HCT116 (cell line): ENCODE data around the gene PLCE1. TPM values are rescaled to one million over a fixed set of nuclear protein-coding genes. Genes with fewer than 3 reads are reported as not detected.

Experiments used
- ATAC-seq: fragments of 200-7000 bp; cut with Tn5 transposase; 2 replicates; pipeline ENCODE4 v1.9.1; 2020; ENCODE audit warnings: mild to moderate bottlenecking, moderate library complexity
- BruUV-seq: library from RNA; stranded (reverse); fragments of 400-500 nt; replicated peaks from 2 replicates; lab custom pipeline; 2021; lab: Mats Ljungman, UMichigan
- CTCF ChIA-PET: fragments of 300-600 bp; sonication (Branson Sonifier 250); formaldehyde crosslinking; loops from one replicate; lab custom pipeline; 2021; ENCODE audit warnings: antibody characterized with exemption; lab: Charles Lee
- POLR2A ChIA-PET: fragments of 300-600, 350-600 bp; sonication (Branson Sonifier 250); formaldehyde crosslinking; loops from one replicate; lab custom pipeline; 2021; ENCODE audit warnings: antibody characterized with exemption; lab: Charles Lee
- RAD21 ChIA-PET, 2 experiments: fragments of 300-600 bp; sonication (Branson Sonifier 250); formaldehyde crosslinking; loops; one replicate each; lab custom pipeline; 2023; ENCODE audit warnings: low total read pairs in 2 of 2; ENCODE audit not compliant: uncharacterized antibody in 2 of 2, unreplicated experiment in 2 of 2, low non-redundant PET in 1 of 2; lab: Charles Lee
- DNase-seq: peaks from one replicate; pipeline ENCODE4 v3.0.0-alpha.2; 2010; ENCODE audit warnings: low read depth, low spot score
- H2AFZ ChIP-seq: fragments of 200-600 bp; shearing (Covaris generic), sonication (generic); 2 replicates; pipeline ENCODE4 v1.6.1; 2017; ENCODE audit warnings: low read depth, mixed run types, mixed read lengths, antibody characterized with exemption, low read length; ENCODE audit not compliant: poor library complexity, severe bottlenecking
- H3K27ac ChIP-seq: 2 replicates; pipeline ENCODE4 v1.5.1; 2012; ENCODE audit warnings: low read depth, low read length
- H3K27me3 ChIP-seq: fragments of 200-600 bp; sonication (generic); 2 replicates; pipeline ENCODE4 v1.6.1; 2016; ENCODE audit warnings: mixed run types, low read length, mixed read lengths; ENCODE audit not compliant: insufficient read depth
- H3K36me3 ChIP-seq, 2 experiments: fragments of 200-500 bp in 1 of 2; fragments of 200-600 bp in 1 of 2; sonication (Bioruptor generic) in 1 of 2; sonication (generic) in 1 of 2; 2 replicates each; pipeline versions ENCODE4 v1.5.1 to v1.6.1; 2014 to 2016; ENCODE audit warnings: low read length in 2 of 2, inconsistent platforms in 1 of 2, mixed read lengths in 1 of 2, mixed run types in 1 of 2; ENCODE audit not compliant: insufficient read depth in 2 of 2, control insufficient read depth in 1 of 2
- H3K4me1 ChIP-seq, 2 experiments: fragments of 200-600 bp in 1 of 2; sonication (generic) in 1 of 2; 2 replicates each; pipeline versions ENCODE4 v1.5.1 to v1.6.1; 2012 to 2017; ENCODE audit warnings: low read length in 2 of 2, inconsistent platforms in 1 of 2, mild to moderate bottlenecking in 1 of 2, mixed read lengths in 1 of 2, mixed run types in 1 of 2, moderate library complexity in 1 of 2; ENCODE audit not compliant: insufficient read depth in 2 of 2, control insufficient read depth in 1 of 2
- H3K4me2 ChIP-seq: fragments of 200-600 bp; sonication (generic); 2 replicates; pipeline ENCODE4 v1.6.1; 2017; ENCODE audit warnings: mixed run types, low read length, mixed read lengths
- H3K4me3 ChIP-seq, 2 experiments: fragments of 200-600 bp in 1 of 2; sonication (generic) in 1 of 2; replicated peaks in 1 of 2; 2 replicates each; pipeline ENCODE4 v1.5.1; 2011 to 2016; ENCODE audit warnings: low read length in 2 of 2, control low read depth in 1 of 2, low read depth in 1 of 2, mild to moderate bottlenecking in 1 of 2, mixed read lengths in 1 of 2, mixed run types in 1 of 2
- H3K79me2 ChIP-seq: fragments of 200-600 bp; sonication (generic); 2 replicates; pipeline ENCODE4 v1.6.1; 2017; ENCODE audit warnings: mild to moderate bottlenecking, mixed run types, low read length, moderate library complexity, mixed read lengths; ENCODE audit not compliant: insufficient read depth
- H3K9ac ChIP-seq: fragments of 200-600 bp; sonication (generic); 2 replicates; pipeline ENCODE4 v1.6.1; 2016; ENCODE audit warnings: low read length, mixed read lengths
- H3K9me2 ChIP-seq: fragments of 200-600 bp; sonication (generic), shearing (Covaris generic); 2 replicates; pipeline ENCODE4 v1.6.1; 2017; ENCODE audit warnings: mixed run types, mild to moderate bottlenecking, moderate library complexity; ENCODE audit not compliant: insufficient read depth
- H3K9me3 ChIP-seq, 2 experiments: fragments of 200-500 bp in 1 of 2; fragments of 200-600 bp in 1 of 2; sonication (Bioruptor generic) in 1 of 2; sonication (generic) in 1 of 2; 2 replicates each; pipeline ENCODE4 v1.6.1; 2014 to 2017; ENCODE audit warnings: low read length in 2 of 2, mixed read lengths in 2 of 2, inconsistent platforms in 1 of 2, low read depth in 1 of 2, mild to moderate bottlenecking in 1 of 2, mixed run types in 1 of 2, moderate library complexity in 1 of 2; ENCODE audit not compliant: control insufficient read depth in 1 of 2, insufficient read depth in 1 of 2
- H4K20me1 ChIP-seq: fragments of 200-600 bp; sonication (generic), shearing (Covaris generic); 2 replicates; pipeline ENCODE4 v1.6.1; 2017; ENCODE audit warnings: mixed run types, mild to moderate bottlenecking, moderate library complexity; ENCODE audit not compliant: insufficient read depth
- CBX3 ChIP-seq: IDR thresholded peaks from 2 replicates; pipeline ENCODE4 v1.6.1; 2012; ENCODE audit warnings: low read depth
- CEBPB ChIP-seq: IDR thresholded peaks from 2 replicates; pipeline ENCODE4 v1.6.1; 2012; ENCODE audit warnings: low read depth
- CTCF ChIP-seq, 3 experiments: fragments of 200-600 bp in 1 of 3; sonication (generic) in 1 of 3; IDR thresholded peaks in 2 of 3; conservative IDR thresholded peaks in 1 of 3; 2 replicates each; pipeline ENCODE4 v1.5.1; 2012 to 2017; ENCODE audit warnings: low read depth in 2 of 3, low read length in 2 of 3, antibody characterized with exemption in 1 of 3, borderline replicate concordance in 1 of 3, control low read depth in 1 of 3, mild to moderate bottlenecking in 1 of 3, mixed read lengths in 1 of 3, mixed run types in 1 of 3, moderate library complexity in 1 of 3; ENCODE audit not compliant: insufficient read depth in 1 of 3
- EGR1 ChIP-seq: IDR thresholded peaks from 2 replicates; pipeline ENCODE4 v1.6.1; 2012; ENCODE audit warnings: low read depth
- ELF1 ChIP-seq: IDR thresholded peaks from 2 replicates; pipeline ENCODE4 v1.6.1; 2012; ENCODE audit warnings: low read depth, borderline replicate concordance
- EZH2 ChIP-seq: fragments of 200-600 bp; sonication (generic); IDR thresholded peaks from 2 replicates; pipeline ENCODE4 v1.6.1; 2017; ENCODE audit warnings: antibody characterized with exemption, mixed run types
- EZH2phosphoT487 ChIP-seq: fragments of 200-600 bp; IDR thresholded peaks from 2 replicates; pipeline ENCODE4 v1.6.1; 2018; ENCODE audit warnings: antibody characterized with exemption, borderline replicate concordance
- JUND ChIP-seq: IDR thresholded peaks from 2 replicates; pipeline ENCODE4 v1.6.1; 2012
- MAX ChIP-seq: IDR thresholded peaks from 2 replicates; pipeline ENCODE4 v1.6.1; 2012
- POLR2A ChIP-seq: IDR thresholded peaks from 2 replicates; pipeline ENCODE4 v1.7.0; 2011; ENCODE audit warnings: borderline replicate concordance; ENCODE audit not compliant: insufficient read depth, insufficient read length; ENCODE audit errors: extremely low read depth
- POLR2AphosphoS5 ChIP-seq: IDR thresholded peaks from 2 replicates; pipeline ENCODE4 v1.6.1; 2011; ENCODE audit warnings: mild to moderate bottlenecking, low read depth, low read length, moderate library complexity
- RAD21 ChIP-seq: IDR thresholded peaks from 2 replicates; pipeline ENCODE4 v1.6.1; 2012; ENCODE audit warnings: low read depth, mild to moderate bottlenecking
- REST ChIP-seq: IDR thresholded peaks from 2 replicates; pipeline ENCODE4 v1.6.1; 2012; ENCODE audit warnings: low read depth
- SIN3A ChIP-seq: IDR thresholded peaks from 2 replicates; pipeline ENCODE4 v1.6.1; 2012; ENCODE audit warnings: low read depth
- SP1 ChIP-seq: IDR thresholded peaks from 2 replicates; pipeline ENCODE4 v1.6.1; 2012; ENCODE audit warnings: low read depth
- SRF ChIP-seq: IDR thresholded peaks from 2 replicates; pipeline ENCODE4 v1.6.1; 2012; ENCODE audit warnings: low read depth
- TCF7L2 ChIP-seq: IDR thresholded peaks from 2 replicates; pipeline ENCODE4 v1.7.0; 2011; ENCODE audit warnings: borderline replicate concordance, inconsistent platforms; ENCODE audit not compliant: insufficient read depth, insufficient read length; ENCODE audit errors: extremely low read depth
- ZFX ChIP-seq: fragments of 450-650 bp; IDR thresholded peaks from 2 replicates; pipeline ENCODE4 v1.6.1; 2017
- ZNF274 ChIP-seq: fragments of 200-500 bp; sonication (Bioruptor generic); IDR thresholded peaks from 2 replicates; pipeline ENCODE4 v1.6.1; 2014; ENCODE audit warnings: mild to moderate bottlenecking, low read depth, low read length, inconsistent platforms
- intact Hi-C: fragments of 100-400 bp; cut with micrococcal nuclease; formaldehyde crosslinking; loops from 2 replicates; pipeline ENCODE4 v1.10.0; 2022
- total RNA-seq: library from RNA; stranded (reverse); gene quantifications from one replicate; pipeline ENCODE4 v1.2.1, GENCODE V29; 2021; ENCODE audit not compliant: unreplicated experiment
- TF ChIP-seq, protein P1 (sequence below): IDR thresholded peaks from 2 replicates; pipeline ENCODE4 v1.6.1; 2012

PLCE1 gene
- total RNA-seq, 1 experiment from 2014 or later, result 2.5 TPM

DNA sequence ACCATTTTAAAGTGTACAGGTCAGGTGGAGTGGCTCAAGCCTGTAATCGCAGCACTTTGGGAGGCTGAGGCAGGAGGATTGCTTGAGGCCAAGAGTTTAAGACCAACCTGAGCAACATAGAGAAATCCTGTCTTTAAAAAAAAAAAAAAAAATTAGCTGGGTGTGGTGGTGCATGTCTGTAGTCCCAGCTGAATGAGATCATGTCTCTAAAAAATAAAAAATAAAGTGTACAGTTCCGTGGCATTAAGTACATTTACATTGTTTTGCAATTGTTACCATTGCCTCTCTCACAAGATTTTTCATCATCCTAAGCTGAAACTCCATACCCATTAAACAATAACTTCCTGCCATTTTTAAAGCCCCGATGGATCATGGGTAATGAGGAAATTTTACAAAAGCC is 20.6 kb downstream of the PLCE1 start:
- DNase-seq, result no peak
- POLR2A ChIA-PET, result no interaction called here
- H3K79me2 ChIP-seq, result no peaks in the 10 kb centered on the region
- no peaks in the 10 kb centered on the region for H3K9me2 ChIP-seq
- no peak for ATAC-seq
- intact Hi-C loops, result loop anchor here (1.0 kb wide), 1 partner anchor 38 kb away; no protein-coding TSS in a partner anchor
- no peaks in the 10 kb centered on the region for H4K20me1 ChIP-seq
- H3K36me3 ChIP-seq, result no peaks in the 10 kb centered on the region
- H2AFZ ChIP-seq, result no peak overlapping the region
- BruUV-seq, result no TSS peak
- no peak overlapping the region for H3K4me3 ChIP-seq
- H3K4me2 ChIP-seq, result no peak overlapping the region
- no peak for TF ChIP-seq JUND
- TF ChIP-seq EGR1, result no peak
- TF ChIP-seq CTCF (IDR thresholded peaks at IDR 0.05 in 2 of 3, conservative IDR thresholded peaks at IDR 0.05 in 1 of 3; ENCODE audit: borderline replicate concordance in 1 of 3, insufficient read depth in 1 of 3, low read depth in 2 of 3, low read length in 2 of 3), result no peak
- no peak for TF ChIP-seq EZH2phosphoT487
- no peak for TF ChIP-seq REST
- TF ChIP-seq EZH2, result no peak
- no peak for TF ChIP-seq ZFX
- no peak for TF ChIP-seq CEBPB
- no peak for TF ChIP-seq TCF7L2
- TF ChIP-seq POLR2A, result no peak
- TF ChIP-seq ZNF274, result no peak
- TF ChIP-seq, protein P1, sequence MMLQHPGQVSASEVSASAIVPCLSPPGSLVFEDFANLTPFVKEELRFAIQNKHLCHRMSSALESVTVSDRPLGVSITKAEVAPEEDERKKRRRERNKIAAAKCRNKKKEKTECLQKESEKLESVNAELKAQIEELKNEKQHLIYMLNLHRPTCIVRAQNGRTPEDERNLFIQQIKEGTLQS, result no peak
- TF ChIP-seq MAX, result no peak
- no peak for TF ChIP-seq SIN3A
- TF ChIP-seq CBX3, result no peak
- TF ChIP-seq POLR2AphosphoS5, result no peak
- TF ChIP-seq SP1, result no peak
- TF ChIP-seq SRF, result no peak
- no peak for TF ChIP-seq ELF1
- no peak for TF ChIP-seq RAD21
- CTCF ChIA-PET, result no interaction called here
- no peaks in the 10 kb centered on the region for H3K9me3 ChIP-seq
- no peak overlapping the region for H3K27ac ChIP-seq
- RAD21 ChIA-PET, result no interaction called here
- no peak overlapping the region for H3K9ac ChIP-seq
- peaks cover 0 to 4% of the 10 kb centered on the region in 2 experiments; a peak in 2 of 4 replicates for H3K4me1 ChIP-seq
- H3K27me3 ChIP-seq, result no peaks in the 10 kb centered on the region
